Gastrocnemius medialis (tissue), 4 donors: ENCODE measurements around the gene CACNA1G. TPM values are rescaled to one million over a fixed set of nuclear protein-coding genes. Genes with fewer than 3 reads are reported as not detected.

ENCODE experiments used
- ATAC-seq, 2 donors: fragments of 150-250 bp; one replicate each; pipeline ENCODE4 v1.9.1; 2016
- DNase-seq, 2 donors: peaks; one replicate each; pipeline ENCODE4 v3.0.0-alpha.2; 2019
- H3K27ac ChIP-seq, 4 donors: fragments of 200-600 bp; sonication (generic); 1 replicate in 1 of 4; 2 replicates in 3 of 4; pipeline ENCODE4 v1.5.1; 2016 to 2018; ENCODE audit warnings: mild to moderate bottlenecking in 2 of 4, moderate library complexity in 1 of 4
- H3K27me3 ChIP-seq, 3 donors: fragments of 200-600 bp; sonication (generic) in 2 of 3; 1 replicate in 1 of 3; 2 replicates in 2 of 3; pipeline versions ENCODE4 v1.5.1 to v1.6.0; 2016 to 2019; ENCODE audit warnings: mild to moderate bottlenecking in 1 of 3, moderate library complexity in 1 of 3
- H3K36me3 ChIP-seq, 2 donors: fragments of 200-600 bp; sonication (generic) in 1 of 2; one replicate each; pipeline ENCODE4 v1.5.1; 2017 to 2018
- H3K4me1 ChIP-seq, 2 donors: fragments of 200-600 bp; sonication (generic) in 1 of 2; one replicate each; pipeline ENCODE4 v1.5.1; 2016 to 2017; ENCODE audit warnings: mild to moderate bottlenecking in 2 of 2
- H3K4me3 ChIP-seq, 4 donors: fragments of 200-600 bp; sonication (generic) in 3 of 4; 1 replicate in 1 of 4; 2 replicates in 3 of 4; pipeline ENCODE4 v1.5.1; 2016 to 2019; ENCODE audit warnings: mild to moderate bottlenecking in 2 of 4
- H3K9me3 ChIP-seq, 3 donors: fragments of 200-600 bp; sonication (generic) in 2 of 3; 1 replicate in 1 of 3; 2 replicates in 2 of 3; pipeline ENCODE4 v1.5.1; 2016 to 2019
- CTCF ChIP-seq, 5 experiments: fragments of 450-650 bp in 3 of 5; fragments of 200-600 bp in 2 of 5; sonication (generic) in 2 of 5; IDR thresholded peaks in 4 of 5; conservative IDR thresholded peaks in 1 of 5; 1 replicate in 4 of 5; 2 replicates in 1 of 5; pipeline ENCODE4 v1.5.1; 2016 to 2019; ENCODE audit warnings: antibody characterized with exemption in 5 of 5, mild to moderate bottlenecking in 3 of 5, moderate library complexity in 3 of 5
- POLR2A ChIP-seq, 2 donors: fragments of 450-650 bp; IDR thresholded peaks; one replicate each; pipeline ENCODE4 v1.6.1; 2017; ENCODE audit warnings: antibody characterized with exemption in 2 of 2, mild to moderate bottlenecking in 2 of 2, moderate library complexity in 2 of 2
- in situ Hi-C, 4 donors: fragments of 200-750 bp; cut with MboI; loops; one replicate each; pipeline versions ENCODE4 v1.15.0 to v1.8.0; 2017; ENCODE audit warnings: low sequenced_read_pairs in 4 of 4
- intact Hi-C: fragments of 100-400 bp; cut with DNase I; formaldehyde crosslinking; loops from one replicate; pipeline ENCODE4 v1.15.1; 2023; ENCODE audit warnings: low total_unique reads
- total RNA-seq, 4 donors: library from RNA; depleted of rRNA; stranded (reverse); fragments of >200 nt; gene quantifications; one replicate each; pipeline versions ENCODE4 v1.1.0 to v1.2.3, GENCODE V29; 2016

Gene CACNA1G
- total RNA-seq = under 1 TPM in 2 of 4 donors, not detected in 2; 0.09 to 0.10 TPM

- Histone ChIP-seq H3K9me3 (no peaks in the 10 kb centered on the region), H3K27me3 (peaks cover 54 to 72% (median 67%) of the 10 kb centered on the region in 3 donors), H3K4me1 (peaks cover 14 to 32% of the 10 kb centered on the region in 2 donors), H3K27ac (no peak within 1 kb of the TSS), H3K4me3 (peak within 1 kb of the TSS; percentile 38 to 76 (median 54)), H3K36me3 (no peaks in the 10 kb centered on the region)
- intact Hi-C loops (no loop called here), in situ Hi-C loops (no loop called here)
- DNase-seq (peak; percentile 80 to 81), ATAC-seq (peak; percentile 84 to 85)
- TF ChIP-seq CTCF (IDR thresholded peaks at IDR 0.05 in 4 of 5, conservative IDR thresholded peaks at IDR 0.05 in 1 of 5) = no peak
- peak in 1 of 2 donors; percentile 26 for TF ChIP-seq POLR2A (IDR thresholded peaks at IDR 0.05)
Observed at GRCh38 chr17:50560185-50560824, at the start of gene CACNA1G. TSS of gene CACNA1G (plus strand) at chr17:50560715. CDS start at chr17:50561460, 745 bp downstream.

GRCh38 chr17:50511058-50511457 is 49.5 kb upstream of the CACNA1G start:
- DNase-seq = no peak
- no peaks in the 10 kb centered on the region for H3K27me3 ChIP-seq
- intact Hi-C loops (no loop called here), in situ Hi-C loops (no loop called here)
- H3K27ac ChIP-seq = no peak overlapping the region
- H3K9me3 ChIP-seq = no peaks in the 10 kb centered on the region
- no peak overlapping the region for H3K4me3 ChIP-seq
- no peak for ATAC-seq
- TF ChIP-seq CTCF (IDR thresholded peaks at IDR 0.05 in 4 of 5, conservative IDR thresholded peaks at IDR 0.05 in 1 of 5) (no peak), POLR2A (IDR thresholded peaks at IDR 0.05) (no peak)
- no peaks in the 10 kb centered on the region for H3K36me3 ChIP-seq
- peaks cover 3 to 11% of the 10 kb centered on the region in 2 donors for H3K4me1 ChIP-seq

- no peak for ATAC-seq
- no peak for DNase-seq
- H3K27me3 ChIP-seq = no peaks in the 10 kb centered on the region
- TF ChIP-seq POLR2A (IDR thresholded peaks at IDR 0.05) (no peak), CTCF (IDR thresholded peaks at IDR 0.05 in 4 of 5, conservative IDR thresholded peaks at IDR 0.05 in 1 of 5) (no peak)
- no peak overlapping the region for H3K27ac ChIP-seq
- H3K4me1 ChIP-seq = peaks cover 3 to 11% of the 10 kb centered on the region in 2 donors
- H3K9me3 ChIP-seq = no peaks in the 10 kb centered on the region
- no peaks in the 10 kb centered on the region for H3K36me3 ChIP-seq
- intact Hi-C loops (no loop called here), in situ Hi-C loops (no loop called here)
- no peak overlapping the region for H3K4me3 ChIP-seq
Observed at GRCh38 chr17:50513495-50513894, 47.0 kb upstream of the CACNA1G start.

GRCh38 chr17:50514388-50514787 is 46.1 kb upstream of the CACNA1G start:
- H3K9me3 ChIP-seq = no peaks in the 10 kb centered on the region
- ATAC-seq (no peak), DNase-seq (no peak)
- in situ Hi-C loops (no loop called here), intact Hi-C loops (no loop called here)
- no peaks in the 10 kb centered on the region for H3K36me3 ChIP-seq
- peaks cover 0 to 11% of the 10 kb centered on the region in 2 donors for H3K4me1 ChIP-seq
- no peak overlapping the region for H3K27ac ChIP-seq
- H3K4me3 ChIP-seq = no peak overlapping the region
- H3K27me3 ChIP-seq = no peaks in the 10 kb centered on the region
- no peak for TF ChIP-seq POLR2A (IDR thresholded peaks at IDR 0.05)
- no peak for TF ChIP-seq CTCF (IDR thresholded peaks at IDR 0.05 in 4 of 5, conservative IDR thresholded peaks at IDR 0.05 in 1 of 5)
